HepG2 (cell line): Measurements from ENCODE around the gene DAPK1. TPM values are rescaled to one million over a fixed set of nuclear protein-coding genes. Genes with fewer than 3 reads are reported as not detected.
A peak's percentile ranks its signal among the peaks of the same experiment; 100 is the strongest.

Source experiments
- ATAC-seq: fragments of 200-7000 bp; cut with Tn5 transposase; 3 replicates; pipeline ENCODE4 v1.9.1; 2020; ENCODE audit warnings: mild to moderate bottlenecking, moderate library complexity
- BruUV-seq: library from RNA; stranded (reverse); fragments of 400-500 nt; replicated peaks from 2 replicates; lab custom pipeline; 2021; lab: Mats Ljungman, UMichigan
- CTCF ChIA-PET: fragments of 300-600 bp; formaldehyde crosslinking; extraction: SDS; loops from one replicate; lab custom pipeline; 2021; ENCODE audit warnings: low total read pairs, inconsistent platforms, low intra/inter-chr PET ratio; lab: Yijun Ruan, JAX
- POLR2A ChIA-PET: fragments of 350-600 bp; sonication (Branson Sonifier 250); formaldehyde crosslinking; loops from one replicate; lab custom pipeline; 2020; ENCODE audit warnings: antibody characterized with exemption, inconsistent platforms; lab: Yijun Ruan, JAX
- DNase-seq: peaks from one replicate; pipeline ENCODE4 v3.0.0-alpha.2; 2015; ENCODE audit warnings: low spot score
- FAIRE-seq: peaks from 3 replicates; lab custom pipeline; 2011; peaks lifted over from hg19 to GRCh38; lab: Jason Lieb, UNC
- H2AFZ ChIP-seq: one replicate; pipeline ENCODE4 v1.6.1; 2011; ENCODE audit warnings: low read length, inconsistent platforms
- H3K27ac ChIP-seq: fragments of 300-600 bp; 3 replicates; pipeline ENCODE4 v1.8.0; 2011; ENCODE audit warnings: mixed run types, mild to moderate bottlenecking, mixed read lengths, low read length, inconsistent platforms; ENCODE audit not compliant: insufficient read depth; ENCODE audit errors: extremely low read length
- H3K27me3 ChIP-seq, 2 experiments: fragments of 200-600 bp in 1 of 2; 2 replicates in 1 of 2; 3 replicates in 1 of 2; pipeline versions ENCODE4 v1.6.0 to v1.8.0; 2011; ENCODE audit warnings: low read length in 2 of 2, mild to moderate bottlenecking in 2 of 2, moderate library complexity in 2 of 2, inconsistent platforms in 1 of 2; ENCODE audit not compliant: insufficient read depth in 2 of 2, control insufficient read depth in 1 of 2
- H3K36me3 ChIP-seq, 2 experiments: fragments of 200-600 bp in 1 of 2; replicated peaks in 1 of 2; 2 replicates in 1 of 2; 3 replicates in 1 of 2; pipeline versions ENCODE4 v1.5.1 to v1.8.0; 2011; ENCODE audit warnings: low read length in 2 of 2, inconsistent platforms in 1 of 2; ENCODE audit not compliant: insufficient read depth in 2 of 2, control insufficient read depth in 1 of 2
- H3K4me1 ChIP-seq: 2 replicates; pipeline ENCODE4 v1.5.1; 2012; ENCODE audit warnings: low read length, inconsistent platforms; ENCODE audit not compliant: insufficient read depth
- H3K4me2 ChIP-seq: 2 replicates; pipeline ENCODE4 v1.6.0; 2011; ENCODE audit warnings: low read depth, low read length, inconsistent platforms
- H3K4me3 ChIP-seq, 3 experiments: fragments of 200-600 bp in 1 of 3; sonication (generic), shearing (Covaris generic) in 1 of 3; replicated peaks in 1 of 3; 2 replicates each; pipeline ENCODE4 v1.5.1; 2011 to 2016; ENCODE audit warnings: low read length in 3 of 3, inconsistent platforms in 2 of 3, low read depth in 2 of 3, mild to moderate bottlenecking in 2 of 3, control low read depth in 1 of 3, mixed read lengths in 1 of 3; ENCODE audit not compliant: insufficient read depth in 1 of 3
- H3K79me2 ChIP-seq: one replicate; pipeline ENCODE4 v1.6.1; 2011; ENCODE audit warnings: low read length, inconsistent platforms; ENCODE audit not compliant: insufficient read depth
- H3K9ac ChIP-seq: 2 replicates; pipeline ENCODE4 v1.6.0; 2011; ENCODE audit warnings: mild to moderate bottlenecking, low read depth, low read length, inconsistent platforms; ENCODE audit not compliant: insufficient read depth
- H3K9me3 ChIP-seq: 2 replicates; pipeline ENCODE4 v1.5.1; 2012; ENCODE audit warnings: mild to moderate bottlenecking, low read length
- H4K20me1 ChIP-seq: 2 replicates; pipeline ENCODE4 v1.6.0; 2011; ENCODE audit warnings: inconsistent platforms, mild to moderate bottlenecking, low read length, moderate library complexity; ENCODE audit not compliant: insufficient read depth
- ARNT ChIP-seq: fragments of 450-650 bp; IDR thresholded peaks from 2 replicates; pipeline ENCODE4 v1.6.1; 2017
- GPN1 ChIP-seq: sonication (generic); formaldehyde crosslinking; IDR thresholded peaks from 2 replicates; pipeline ENCODE4 v1.5.1; 2020; ENCODE audit warnings: missing genetic modification reagents, borderline replicate concordance
- KDM6A ChIP-seq: IDR thresholded peaks from 2 replicates; pipeline ENCODE4 v1.6.1; 2016; ENCODE audit warnings: low read depth
- MATR3 ChIP-seq: sonication (generic); formaldehyde crosslinking; IDR thresholded peaks from 2 replicates; pipeline ENCODE4 v1.4.0; 2020; ENCODE audit warnings: missing genetic modification reagents
- NFKB2 ChIP-seq: sonication (generic); formaldehyde crosslinking; IDR thresholded peaks from 2 replicates; pipeline ENCODE4 v1.4.0; 2020; ENCODE audit warnings: missing genetic modification reagents, borderline replicate concordance
- SMARCC2 ChIP-seq: fragments of 450-650 bp; IDR thresholded peaks from 2 replicates; pipeline ENCODE4 v1.6.1; 2017; ENCODE audit warnings: antibody characterized with exemption, mild to moderate bottlenecking
- SOX13 ChIP-seq, 3 experiments: fragments of 450-650 bp in 1 of 3; sonication (generic) in 1 of 3; formaldehyde crosslinking in 1 of 3; IDR thresholded peaks in 2 of 3; conservative IDR thresholded peaks in 1 of 3; 2 replicates each; pipeline versions ENCODE4 v1.5.0 to v1.6.1; 2016 to 2020; ENCODE audit warnings: antibody characterized with exemption in 1 of 3, mild to moderate bottlenecking in 1 of 3, missing compliant biosample characterization in 1 of 3, missing genetic modification reagents in 1 of 3, moderate library complexity in 1 of 3
- TFDP1 ChIP-seq: IDR thresholded peaks from 2 replicates; pipeline ENCODE4 v1.6.1; 2016; ENCODE audit warnings: missing compliant biosample characterization, missing genetic modification reagents, borderline replicate concordance
- ZMYM2 ChIP-seq: sonication (generic); formaldehyde crosslinking; IDR thresholded peaks from 2 replicates; pipeline ENCODE4 v1.8.0; 2022; ENCODE audit warnings: mild to moderate bottlenecking, missing genetic modification reagents
- ZNF205 ChIP-seq: IDR thresholded peaks from 2 replicates; pipeline ENCODE4 v1.6.1; 2018; ENCODE audit warnings: missing biosample characterization, missing genetic modification reagents
- WGBS: methylation state at CpG from one replicate; pipeline ENCODE4 v1.1.6; 2017; ENCODE audit warnings: low lambda C conversion rate; 5-methylcytosine and 5-hydroxymethylcytosine counted together
- in situ Hi-C: cut with HindIII; loops from 2 replicates; pipeline ENCODE4 v1.10.0; 2017; ENCODE audit warnings: low pct_unique_long_range_greater_than_20kb; ENCODE audit not compliant: extremely low pct_ligation_motif_present
- intact Hi-C: fragments of 100-400 bp; cut with micrococcal nuclease; formaldehyde crosslinking; loops from one replicate; pipeline ENCODE4 v1.10.0; 2022; ENCODE audit not compliant: unreplicated experiment
- polyA plus RNA-seq, 8 experiments: library from polyadenylated mRNA; depleted of rRNA in 3 of 8; stranded (reverse) in 7 of 8; unstranded in 1 of 8; fragments of >200 nt; fragmentation: Illumina TruSeq in 4 of 8; extraction: Trizol in 4 of 8; gene quantifications; 2 replicates each; pipeline versions ENCODE4 v1.2.1 to v1.2.3, GENCODE V29; 2011 to 2016; ENCODE audit warnings: low read depth in 4 of 8, missing spikeins in 1 of 8, mixed read lengths in 1 of 8; ENCODE audit not compliant: insufficient read depth in 1 of 8
- total RNA-seq, 5 experiments: library from RNA; depleted of rRNA; stranded (reverse); fragments of >200 nt; fragmentation: Illumina TruSeq; extraction: Trizol; gene quantifications; 2 replicates each; pipeline ENCODE4 v1.2.3, GENCODE V29; 2016; ENCODE audit warnings: low read depth in 1 of 5
- TF ChIP-seq, protein P1 (sequence below): sonication (generic); formaldehyde crosslinking; conservative IDR thresholded peaks from 2 replicates; pipeline ENCODE4 v1.4.0; 2020; ENCODE audit warnings: mild to moderate bottlenecking, missing genetic modification reagents, moderate library complexity

The DAPK1 gene
- total and polyA plus RNA-seq, 2 of the 13 experiments (the other 11 are each of a cell fraction or from before 2014, with no cell fraction given): 35.7 to 35.9 TPM

- Histone ChIP-seq H3K27me3 (no peaks in the 10 kb centered on the region), H3K27ac (peak overlapping the region; percentile 93)
Observed at GRCh38 chr9:87614397-87614796, 116.7 kb downstream of the DAPK1 start.

More at GRCh38 chr9:87614397-87614796, 116.7 kb downstream of the DAPK1 start:
- Histone ChIP-seq H3K4me1 (peaks cover 61% of the 10 kb centered on the region), H3K79me2 (no peaks in the 10 kb centered on the region), H3K9ac (no peak overlapping the region), H4K20me1 (no peaks in the 10 kb centered on the region), H3K4me2 (0 out of 2 replicates have a peak overlapping the region, but pooled peaks have one; percentile 78), H3K4me3 (no peak overlapping the region), H3K9me3 (no peaks in the 10 kb centered on the region), H2AFZ (no peak overlapping the region), H3K36me3 (peaks cover 4 to 34% of the 10 kb centered on the region in 2 experiments)
- WGBS: 85% methylated on average over 7 of the region's 7 CpGs
- BruUV-seq: no TSS peak
- TF ChIP-seq MATR3 (CRISPR knock-in tag) (no peak), ZMYM2 (no peak), NFKB2 (CRISPR knock-in tag) (no peak), ARNT (no peak), SMARCC2 (no peak), TFDP1 (CRISPR knock-in tag) (no peak), ZNF205 (CRISPR knock-in tag) (no peak), KDM6A (CRISPR knock-in tag) (no peak), SOX13 (IDR thresholded peaks at IDR 0.05) (no peak), SOX13 (CRISPR knock-in tag; conservative IDR thresholded peaks at IDR 0.05 in 1 of 2, IDR thresholded peaks at IDR 0.05 in 1 of 2) (no peak), GPN1 (CRISPR knock-in tag) (no peak)
- TF ChIP-seq, protein P1, sequence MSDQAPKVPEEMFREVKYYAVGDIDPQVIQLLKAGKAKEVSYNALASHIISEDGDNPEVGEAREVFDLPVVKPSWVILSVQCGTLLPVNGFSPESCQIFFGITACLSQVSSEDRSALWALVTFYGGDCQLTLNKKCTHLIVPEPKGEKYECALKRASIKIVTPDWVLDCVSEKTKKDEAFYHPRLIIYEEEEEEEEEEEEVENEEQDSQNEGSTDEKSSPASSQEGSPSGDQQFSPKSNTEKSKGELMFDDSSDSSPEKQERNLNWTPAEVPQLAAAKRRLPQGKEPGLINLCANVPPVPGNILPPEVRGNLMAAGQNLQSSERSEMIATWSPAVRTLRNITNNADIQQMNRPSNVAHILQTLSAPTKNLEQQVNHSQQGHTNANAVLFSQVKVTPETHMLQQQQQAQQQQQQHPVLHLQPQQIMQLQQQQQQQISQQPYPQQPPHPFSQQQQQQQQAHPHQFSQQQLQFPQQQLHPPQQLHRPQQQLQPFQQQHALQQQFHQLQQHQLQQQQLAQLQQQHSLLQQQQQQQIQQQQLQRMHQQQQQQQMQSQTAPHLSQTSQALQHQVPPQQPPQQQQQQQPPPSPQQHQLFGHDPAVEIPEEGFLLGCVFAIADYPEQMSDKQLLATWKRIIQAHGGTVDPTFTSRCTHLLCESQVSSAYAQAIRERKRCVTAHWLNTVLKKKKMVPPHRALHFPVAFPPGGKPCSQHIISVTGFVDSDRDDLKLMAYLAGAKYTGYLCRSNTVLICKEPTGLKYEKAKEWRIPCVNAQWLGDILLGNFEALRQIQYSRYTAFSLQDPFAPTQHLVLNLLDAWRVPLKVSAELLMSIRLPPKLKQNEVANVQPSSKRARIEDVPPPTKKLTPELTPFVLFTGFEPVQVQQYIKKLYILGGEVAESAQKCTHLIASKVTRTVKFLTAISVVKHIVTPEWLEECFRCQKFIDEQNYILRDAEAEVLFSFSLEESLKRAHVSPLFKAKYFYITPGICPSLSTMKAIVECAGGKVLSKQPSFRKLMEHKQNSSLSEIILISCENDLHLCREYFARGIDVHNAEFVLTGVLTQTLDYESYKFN: no peak
- FAIRE-seq (no peak), ATAC-seq (no peak), DNase-seq (no peak)
- CTCF ChIA-PET: no interaction called here
- in situ Hi-C loops (no loop called here), intact Hi-C loops (loop anchor here (5.0 kb wide), 1 partner anchor 117 kb away; the partner anchor contains the start of gene DAPK1)
- POLR2A ChIA-PET: interaction anchor here (0.7 to 3.1 kb wide), 13 partner anchors 9 to 135 kb away, joined by 3 to 111 read pairs (median 7); partner anchors contain the start of gene DAPK1
